ENCODE data around the gene HOXB5.

- no peak for TF ChIP-seq EZH2 (IDR thresholded peaks at IDR 0.05; ENCODE audit: borderline replicate concordance, low read length)
- TF ChIP-seq CTCF (IDR thresholded peaks at IDR 0.05; ENCODE audit: low read length), result no peak
These were observed 9.3 kb downstream of the HOXB5 start for GRCh38 chr17:48584223-48584741.
